Uterus (tissue), 2 donors: ENCODE measurements around the gene SART1.

Experiments
- POLR2A ChIP-seq, 2 donors: fragments of 450-650 bp; IDR thresholded peaks; one replicate each; pipeline ENCODE4 v1.6.1; 2016; ENCODE audit warnings: antibody characterized with exemption in 2 of 2, mild to moderate bottlenecking in 1 of 2, moderate library complexity in 1 of 2
- TF ChIP-seq, protein P1 (sequence below), 4 experiments: fragments of 200-600 bp in 2 of 4; fragments of 450-650 bp in 2 of 4; sonication (generic) in 2 of 4; IDR thresholded peaks; one replicate each; pipeline ENCODE4 v1.5.1; 2016 to 2019; ENCODE audit warnings: antibody characterized with exemption in 4 of 4, mild to moderate bottlenecking in 2 of 4, moderate library complexity in 1 of 4

DNA sequence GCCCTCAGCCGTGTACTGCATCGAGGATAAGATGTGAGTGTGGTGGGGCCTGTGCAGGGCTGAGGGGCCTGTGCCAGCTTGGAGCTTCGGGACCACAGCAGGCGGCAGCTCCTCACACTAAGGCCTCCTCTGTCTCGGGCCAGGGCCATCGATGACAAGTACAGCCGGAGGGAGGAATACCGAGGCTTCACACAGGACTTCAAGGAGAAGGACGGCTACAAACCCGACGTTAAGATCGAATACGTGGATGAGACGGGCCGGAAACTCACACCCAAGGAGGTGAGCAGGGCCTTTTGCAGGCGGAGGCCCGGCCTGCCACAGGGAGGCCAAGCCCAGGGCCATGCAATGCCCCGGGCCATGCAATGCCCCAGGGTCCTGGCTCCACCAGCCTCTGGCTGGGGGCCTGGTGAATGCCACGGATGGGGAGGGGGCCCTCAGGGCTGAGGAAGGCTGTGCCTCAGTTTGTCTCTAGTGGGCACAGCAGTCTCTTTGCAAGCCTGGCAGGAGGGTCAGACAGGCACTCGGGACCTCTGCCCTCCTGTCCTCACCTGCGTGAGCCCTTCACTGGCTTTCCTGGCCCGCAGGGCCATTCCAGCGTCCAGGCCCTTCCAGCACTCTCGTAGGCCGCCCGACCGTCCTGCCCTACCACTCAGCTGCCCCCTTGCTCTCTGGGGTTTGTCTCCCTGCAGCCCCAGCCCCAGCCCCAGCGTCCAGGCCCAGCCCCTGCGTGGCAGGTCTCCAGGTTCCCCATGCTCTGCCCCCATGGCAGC lies 16.3 kb downstream of the SART1 start:
- TF ChIP-seq, protein P1, sequence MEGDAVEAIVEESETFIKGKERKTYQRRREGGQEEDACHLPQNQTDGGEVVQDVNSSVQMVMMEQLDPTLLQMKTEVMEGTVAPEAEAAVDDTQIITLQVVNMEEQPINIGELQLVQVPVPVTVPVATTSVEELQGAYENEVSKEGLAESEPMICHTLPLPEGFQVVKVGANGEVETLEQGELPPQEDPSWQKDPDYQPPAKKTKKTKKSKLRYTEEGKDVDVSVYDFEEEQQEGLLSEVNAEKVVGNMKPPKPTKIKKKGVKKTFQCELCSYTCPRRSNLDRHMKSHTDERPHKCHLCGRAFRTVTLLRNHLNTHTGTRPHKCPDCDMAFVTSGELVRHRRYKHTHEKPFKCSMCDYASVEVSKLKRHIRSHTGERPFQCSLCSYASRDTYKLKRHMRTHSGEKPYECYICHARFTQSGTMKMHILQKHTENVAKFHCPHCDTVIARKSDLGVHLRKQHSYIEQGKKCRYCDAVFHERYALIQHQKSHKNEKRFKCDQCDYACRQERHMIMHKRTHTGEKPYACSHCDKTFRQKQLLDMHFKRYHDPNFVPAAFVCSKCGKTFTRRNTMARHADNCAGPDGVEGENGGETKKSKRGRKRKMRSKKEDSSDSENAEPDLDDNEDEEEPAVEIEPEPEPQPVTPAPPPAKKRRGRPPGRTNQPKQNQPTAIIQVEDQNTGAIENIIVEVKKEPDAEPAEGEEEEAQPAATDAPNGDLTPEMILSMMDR (IDR thresholded peaks at IDR 0.05), result no peak
- TF ChIP-seq POLR2A (IDR thresholded peaks at IDR 0.05), result no peak
